Mucosa of descending colon (tissue), 3 donors: ENCODE results near the gene ZNF543. TPM values are rescaled to one million over a fixed set of nuclear protein-coding genes. Genes with fewer than 3 reads are reported as not detected.

Source experiments
- ATAC-seq: fragments of 200-7000 bp; cut with Tn5 transposase; one replicate; pipeline ENCODE4 v1.9.1; 2020; ENCODE audit warnings: mild to moderate bottlenecking, moderate library complexity
- DNase-seq, 3 donors: peaks; one replicate each; pipeline ENCODE4 v3.0.0-alpha.2; 2020
- H3K36me3 ChIP-seq: fragments of 200-600 bp; one replicate; pipeline ENCODE4 v1.8.0; 2021; ENCODE audit warnings: low read depth, mild to moderate bottlenecking
- H3K4me1 ChIP-seq: fragments of 200-600 bp; one replicate; pipeline ENCODE4 v1.8.0; 2021; ENCODE audit warnings: low read depth, mild to moderate bottlenecking
- H3K4me3 ChIP-seq: fragments of 200-600 bp; one replicate; pipeline ENCODE4 v1.8.0; 2021; ENCODE audit warnings: mild to moderate bottlenecking
- H3K9me3 ChIP-seq: fragments of 200-600 bp; one replicate; pipeline ENCODE4 v1.8.0; 2021; ENCODE audit warnings: mild to moderate bottlenecking
- intact Hi-C, 2 donors: fragments of 100-400 bp; cut with DNase I in 1 of 2; cut with micrococcal nuclease in 1 of 2; formaldehyde crosslinking; loops; one replicate each; pipeline versions ENCODE4 v1.11.0 to v1.11.1; 2022; cut with DNase I, micrococcal nuclease
- total RNA-seq, 3 donors: library from RNA; stranded (reverse); fragmentation: NEBNext Ultra II Directional in 2 of 3; extraction: Animal tissue kit (Norgen Biotek cat#: 25700) in 2 of 3; gene quantifications; one replicate each; pipeline versions ENCODE4 v1.2.1 to v1.2.4, GENCODE V29; 2021 to 2023
- TF ChIP-seq, protein P1 (sequence below): fragments of 200-600 bp; IDR thresholded peaks from one replicate; pipeline ENCODE4 v1.8.0; 2022; ENCODE audit warnings: antibody characterized with exemption, mild to moderate bottlenecking
- donor health status: DM: no; HTN: no; CAD: no; lungs with moderate emphysema.
- donor health status: DM: no; HTN: no; CAD: no.
- donor health status: DM: no; HTN: yes; CAD: no.

Gene ZNF543
- total RNA-seq, 3 donors from 2014 or later: 2.5 to 9.4 (median 3.6) TPM

DNA sequence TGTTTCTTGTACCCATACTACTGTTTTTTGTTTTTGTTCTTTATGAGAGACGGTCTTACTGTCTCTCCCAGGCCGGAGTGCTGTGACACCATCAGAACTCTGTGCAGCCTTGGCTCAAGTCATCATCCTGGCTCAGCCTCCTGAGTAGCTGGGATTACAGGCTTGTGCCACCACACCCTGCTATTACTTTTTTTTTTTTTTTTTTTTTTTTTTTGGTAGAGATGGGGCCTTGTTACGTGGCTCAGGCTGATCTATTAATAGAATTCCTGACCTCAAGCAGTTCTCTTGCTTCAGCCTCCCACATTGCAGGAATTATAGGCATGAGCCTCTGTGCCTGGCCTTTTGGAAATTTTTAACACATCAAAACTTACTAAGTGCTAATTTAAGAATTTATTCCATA, 27.9 kb downstream of the ZNF543 start:
- TF ChIP-seq, protein P1, sequence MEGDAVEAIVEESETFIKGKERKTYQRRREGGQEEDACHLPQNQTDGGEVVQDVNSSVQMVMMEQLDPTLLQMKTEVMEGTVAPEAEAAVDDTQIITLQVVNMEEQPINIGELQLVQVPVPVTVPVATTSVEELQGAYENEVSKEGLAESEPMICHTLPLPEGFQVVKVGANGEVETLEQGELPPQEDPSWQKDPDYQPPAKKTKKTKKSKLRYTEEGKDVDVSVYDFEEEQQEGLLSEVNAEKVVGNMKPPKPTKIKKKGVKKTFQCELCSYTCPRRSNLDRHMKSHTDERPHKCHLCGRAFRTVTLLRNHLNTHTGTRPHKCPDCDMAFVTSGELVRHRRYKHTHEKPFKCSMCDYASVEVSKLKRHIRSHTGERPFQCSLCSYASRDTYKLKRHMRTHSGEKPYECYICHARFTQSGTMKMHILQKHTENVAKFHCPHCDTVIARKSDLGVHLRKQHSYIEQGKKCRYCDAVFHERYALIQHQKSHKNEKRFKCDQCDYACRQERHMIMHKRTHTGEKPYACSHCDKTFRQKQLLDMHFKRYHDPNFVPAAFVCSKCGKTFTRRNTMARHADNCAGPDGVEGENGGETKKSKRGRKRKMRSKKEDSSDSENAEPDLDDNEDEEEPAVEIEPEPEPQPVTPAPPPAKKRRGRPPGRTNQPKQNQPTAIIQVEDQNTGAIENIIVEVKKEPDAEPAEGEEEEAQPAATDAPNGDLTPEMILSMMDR: no peak
- Histone ChIP-seq H3K4me1 (peaks cover 7% of the 10 kb centered on the region), H3K4me3 (no peak overlapping the region), H3K36me3 (no peaks in the 10 kb centered on the region), H3K9me3 (peaks cover 5% of the 10 kb centered on the region)
- ATAC-seq: no peak
- intact Hi-C loops: no loop called here
- DNase-seq: no peak

DNA sequence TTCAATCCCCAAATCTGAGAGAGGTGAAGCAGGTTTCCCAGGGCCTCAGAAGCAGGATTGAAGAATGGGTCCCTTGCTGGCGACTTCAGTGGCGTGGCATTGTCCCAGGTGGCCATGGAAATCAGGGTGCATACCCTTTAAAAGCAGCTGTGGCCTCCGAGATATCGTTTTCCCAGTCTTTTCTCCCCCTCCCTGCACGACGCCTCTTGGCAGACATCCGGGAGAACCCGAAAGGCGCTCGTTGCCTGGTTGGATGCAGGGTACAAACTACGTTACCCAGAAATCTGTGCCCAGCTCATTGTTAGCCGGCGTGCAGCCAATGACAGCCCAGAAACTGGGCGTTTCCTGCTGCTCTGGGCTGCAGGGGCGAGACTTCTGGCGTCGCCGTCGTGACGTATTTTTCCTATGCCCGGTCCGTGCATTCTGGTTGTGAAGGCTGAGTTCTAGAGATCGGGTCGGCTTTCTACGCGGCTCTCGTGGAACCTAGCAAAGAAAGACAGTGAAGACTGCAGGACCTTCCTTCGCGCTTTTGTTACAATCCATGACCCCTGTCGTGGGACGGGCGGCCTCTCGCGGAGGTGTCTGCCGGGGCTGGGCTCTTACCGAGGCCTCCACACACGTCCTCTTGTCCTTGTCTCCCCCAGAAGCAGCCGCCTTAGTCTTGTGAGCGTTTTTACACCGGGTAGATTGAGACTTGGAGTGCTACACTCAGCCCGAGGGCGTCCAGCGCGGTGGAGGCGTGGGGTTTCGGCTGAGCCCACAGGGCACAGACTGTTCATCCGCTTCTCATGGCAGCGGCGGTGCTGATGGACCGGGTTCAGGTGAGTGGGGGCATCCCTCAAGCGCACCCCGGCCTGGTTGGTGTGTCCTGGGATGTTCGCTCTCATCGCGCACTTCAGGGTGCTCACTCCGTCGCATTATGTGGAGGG, 30.9 kb downstream of the ZNF543 start, which contains the start of gene ZNF304:
TSS of gene ZNF304 (plus strand) at position 395 of the 929 bp plus-strand sequence. CDS start at position 789, 394 bp downstream.
- peak within 1 kb of the TSS; percentile 70 for H3K4me3 ChIP-seq
- H3K36me3 ChIP-seq: peaks cover 3% of the 10 kb centered on the region
- H3K4me1 ChIP-seq: peaks cover 7% of the 10 kb centered on the region
- intact Hi-C loops: no loop called here
- peak; percentile 92 to 94 (median 93) for DNase-seq
- ATAC-seq: peak; percentile 100
- peaks cover 33% of the 10 kb centered on the region for H3K9me3 ChIP-seq
- TF ChIP-seq, protein P1: no peak

DNA sequence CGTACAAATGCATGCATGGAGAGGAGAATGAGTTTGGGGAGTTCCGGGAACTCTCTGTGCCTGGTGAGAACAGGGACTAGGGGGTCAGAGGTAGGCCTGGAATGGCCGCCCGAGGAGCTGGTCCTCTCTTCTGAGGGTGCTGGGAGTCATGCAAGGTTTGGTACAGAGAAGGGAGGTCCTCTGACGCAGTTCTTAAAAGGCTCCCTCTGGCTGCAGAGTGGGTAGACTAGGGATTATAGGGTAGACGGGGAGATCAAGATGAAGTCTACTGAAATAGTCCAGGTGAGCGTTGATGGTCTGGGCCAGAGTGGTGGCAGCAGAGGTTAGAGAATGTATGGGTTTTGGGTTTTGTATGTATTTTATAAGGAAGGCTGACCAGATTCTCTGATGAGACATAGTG, 31.6 kb downstream of the ZNF543 start:
- intact Hi-C loops: no loop called here
- H3K4me3 ChIP-seq: peak overlapping the region; percentile 70
- TF ChIP-seq, protein P1: no peak
- ATAC-seq: no peak
- peaks cover 7% of the 10 kb centered on the region for H3K4me1 ChIP-seq
- H3K36me3 ChIP-seq: peaks cover 10% of the 10 kb centered on the region
- H3K9me3 ChIP-seq: peaks cover 40% of the 10 kb centered on the region
- no peak for DNase-seq

DNA sequence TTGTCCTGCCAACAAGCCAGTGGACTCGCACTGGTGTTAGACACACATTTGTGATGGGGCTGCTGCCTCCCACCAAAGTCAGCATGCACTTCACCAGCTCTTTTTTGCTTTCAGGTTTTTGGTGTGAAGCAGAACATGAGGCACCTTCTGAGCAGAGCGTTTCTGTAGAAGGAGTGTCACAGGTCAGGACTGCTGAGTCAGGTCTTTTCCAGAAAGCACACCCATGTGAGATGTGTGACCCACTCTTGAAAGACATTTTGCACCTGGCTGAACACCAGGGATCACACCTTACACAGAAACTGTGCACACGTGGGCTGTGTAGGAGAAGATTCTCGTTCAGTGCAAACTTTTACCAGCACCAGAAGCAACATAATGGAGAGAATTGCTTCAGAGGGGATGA, 35.6 kb downstream of the ZNF543 start:
- DNase-seq: no peak
- Histone ChIP-seq H3K36me3 (peaks cover 10% of the 10 kb centered on the region), H3K4me3 (no peak overlapping the region), H3K9me3 (peaks cover 75% of the 10 kb centered on the region), H3K4me1 (peaks cover 7% of the 10 kb centered on the region)
- no peak for ATAC-seq
- intact Hi-C loops: no loop called here
- TF ChIP-seq, protein P1: no peak

DNA sequence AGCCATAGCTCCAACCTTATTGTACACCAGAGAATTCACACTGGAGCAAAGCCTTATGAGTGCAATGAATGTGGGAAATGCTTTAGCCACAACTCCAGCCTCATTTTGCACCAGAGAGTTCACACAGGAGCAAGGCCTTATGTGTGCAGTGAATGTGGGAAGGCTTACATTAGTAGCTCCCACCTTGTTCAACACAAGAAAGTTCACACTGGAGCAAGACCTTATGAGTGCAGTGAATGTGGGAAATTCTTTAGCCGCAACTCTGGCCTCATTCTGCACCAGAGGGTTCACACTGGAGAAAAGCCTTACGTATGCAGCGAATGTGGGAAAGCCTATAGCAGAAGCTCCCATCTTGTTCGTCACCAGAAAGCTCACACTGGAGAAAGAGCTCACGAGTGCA, 37.1 kb downstream of the ZNF543 start:
- Histone ChIP-seq H3K4me1 (no peaks in the 10 kb centered on the region), H3K36me3 (peaks cover 10% of the 10 kb centered on the region), H3K9me3 (peaks cover 86% of the 10 kb centered on the region), H3K4me3 (no peak overlapping the region)
- DNase-seq: no peak
- TF ChIP-seq, protein P1: no peak
- ATAC-seq: no peak
- intact Hi-C loops: no loop called here
